ENCODE data around the gene TEAD2.

TEAD2 gene

GRCh38 chr19:49347835-49348234, 14.4 kb downstream of the TEAD2 start:
- TF ChIP-seq CTCF (IDR thresholded peaks at IDR 0.05; ENCODE audit: control insufficient read depth, extremely low read depth, insufficient read depth) = no peak
- H3K4me3 ChIP-seq (ENCODE audit: low read depth, low read length) = no peak overlapping the region
- DNase-seq (ENCODE audit: low read depth) = no peak

- no peak for DNase-seq (ENCODE audit: low read depth)
- no peak for TF ChIP-seq CTCF (IDR thresholded peaks at IDR 0.05; ENCODE audit: control insufficient read depth, extremely low read depth, insufficient read depth)
- no peak overlapping the region for H3K4me3 ChIP-seq (ENCODE audit: low read depth, low read length)
Measured at GRCh38 chr19:49347191-49347590, 15.0 kb downstream of the TEAD2 start.

- no peak for TF ChIP-seq CTCF (IDR thresholded peaks at IDR 0.05; ENCODE audit: control insufficient read depth, extremely low read depth, insufficient read depth)
- H3K4me3 ChIP-seq (ENCODE audit: low read depth, low read length) = no peak overlapping the region
- DNase-seq (ENCODE audit: low read depth) = no peak
Measured at GRCh38 chr19:49344505-49345423, 17.5 kb downstream of the TEAD2 start.

DNA sequence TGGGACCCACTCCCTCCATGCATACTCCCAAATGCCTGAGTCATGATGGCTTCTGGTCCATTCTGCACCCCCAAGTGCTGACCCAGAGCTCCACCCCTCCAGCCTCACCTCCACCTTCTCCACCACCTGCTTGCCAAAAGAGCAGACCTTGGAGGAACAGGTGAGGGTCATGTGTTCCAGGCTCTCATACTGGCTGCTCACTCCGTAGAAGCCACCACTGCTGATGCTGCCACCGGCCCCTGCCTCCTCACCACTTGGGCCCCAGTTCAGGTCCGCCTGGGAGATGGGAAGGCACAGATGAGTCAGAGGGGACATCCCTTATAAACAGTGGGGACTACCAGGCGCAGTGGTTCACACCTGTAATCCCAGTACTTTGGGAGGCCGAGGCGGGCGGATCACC, 19.1 kb downstream of the TEAD2 start:
- TF ChIP-seq CTCF (IDR thresholded peaks at IDR 0.05; ENCODE audit: control insufficient read depth, extremely low read depth, insufficient read depth) = no peak
- no peak for DNase-seq (ENCODE audit: low read depth)
- H3K4me3 ChIP-seq (ENCODE audit: low read depth, low read length) = no peak overlapping the region

DNA sequence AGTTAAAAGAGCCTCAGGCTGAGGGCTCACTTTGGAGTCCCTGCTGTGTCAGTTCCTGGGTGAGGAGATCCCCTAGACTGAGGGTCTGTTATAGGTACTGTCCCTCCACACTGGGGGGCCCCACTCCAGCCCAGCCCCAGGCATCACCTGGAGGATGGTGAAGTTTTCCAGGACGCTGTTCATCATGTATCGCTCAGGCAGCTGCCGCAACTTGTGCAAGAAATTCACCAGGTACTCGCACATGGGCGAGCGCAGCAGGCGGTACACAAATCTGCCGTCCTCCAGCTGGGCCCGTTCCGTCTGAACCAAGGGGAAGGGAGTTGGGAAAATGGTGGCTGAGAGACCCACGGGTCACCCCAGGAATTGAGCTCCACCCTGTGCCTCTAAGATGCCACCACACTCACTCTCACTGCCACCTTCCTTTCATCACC, 19.9 kb downstream of the TEAD2 start:
- TF ChIP-seq CTCF (IDR thresholded peaks at IDR 0.05; ENCODE audit: control insufficient read depth, extremely low read depth, insufficient read depth) = no peak
- H3K4me3 ChIP-seq (ENCODE audit: low read depth, low read length) = no peak overlapping the region
- no peak for DNase-seq (ENCODE audit: low read depth)

GRCh38 chr19:49340865-49341718, 21.1 kb downstream of the TEAD2 start:
- H3K4me3 ChIP-seq (ENCODE audit: low read depth, low read length) = no peak overlapping the region
- no peak for DNase-seq (ENCODE audit: low read depth)
- no peak for TF ChIP-seq CTCF (IDR thresholded peaks at IDR 0.05; ENCODE audit: control insufficient read depth, extremely low read depth, insufficient read depth)

All from LNCaP clone FGC (cell line).